NCI-H2029 (cell line): ENCODE results near the gene SHBG.

ENCODE experiments used
- DNase-seq: peaks from one replicate; lab custom pipeline; 2025; lab: John Stamatoyannopoulos, UW

SHBG gene

DNA sequence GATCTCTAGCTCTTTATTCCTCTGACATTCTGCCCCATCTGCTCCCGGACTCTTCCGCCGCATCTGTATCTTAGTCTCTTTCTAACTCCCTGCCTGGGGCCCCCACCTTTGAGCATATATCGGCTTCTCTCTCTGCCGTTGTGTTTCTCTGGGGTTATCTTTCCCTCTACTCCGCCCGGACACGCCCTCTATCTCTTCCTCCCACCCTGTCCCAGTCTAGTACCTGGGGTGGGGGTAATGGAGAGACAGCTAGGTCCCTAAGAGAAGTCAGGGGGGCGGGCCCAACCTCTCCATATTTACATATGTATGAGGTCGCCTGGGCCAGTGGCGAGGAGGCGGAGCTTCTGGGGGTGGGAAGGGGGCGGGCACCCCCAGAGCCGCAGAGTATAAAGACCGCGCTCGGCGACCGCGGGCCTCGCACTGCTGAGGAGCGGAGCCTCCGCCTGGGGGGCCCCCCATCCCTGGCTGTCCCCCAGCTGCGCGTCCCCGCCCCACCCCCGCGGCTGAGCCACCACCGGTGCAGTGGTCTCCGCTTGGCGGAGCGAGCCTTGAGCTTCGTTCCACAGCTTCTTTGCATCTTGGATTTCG is 20.7 kb downstream of the SHBG start, which contains the start of gene ATP1B2:
TSS of gene ATP1B2 (plus strand) at position 418 of the 588 bp plus-strand sequence. CDS start 593 bp downstream, outside the sequence.
- DNase-seq, result peak; percentile 25

DNA sequence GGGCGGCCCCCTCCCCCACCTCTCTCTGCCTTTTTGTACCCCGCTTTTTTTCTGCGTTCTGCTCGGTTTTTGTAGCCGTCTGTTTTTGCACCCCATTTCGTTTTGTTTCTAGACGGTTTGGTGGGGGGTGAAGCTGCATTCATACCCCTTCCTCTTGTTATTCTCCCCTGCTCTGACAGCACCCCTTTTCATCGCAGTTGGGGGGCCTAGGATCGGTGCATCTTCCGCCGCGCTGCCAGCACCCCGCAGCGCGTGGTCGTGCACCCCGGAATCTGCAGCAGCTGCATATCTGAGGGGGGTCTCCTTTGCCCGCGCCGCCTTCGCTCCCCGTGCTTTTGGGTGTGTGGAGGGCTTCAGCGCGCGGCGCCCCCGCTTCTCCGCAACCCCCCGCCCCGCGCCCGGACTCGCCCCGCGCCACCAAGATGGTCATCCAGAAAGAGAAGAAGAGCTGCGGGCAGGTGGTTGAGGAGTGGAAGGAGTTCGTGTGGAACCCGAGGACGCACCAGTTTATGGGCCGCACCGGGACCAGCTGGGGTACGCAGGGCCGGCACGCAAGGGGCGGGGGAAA is 21.2 kb downstream of the SHBG start:
- no peak for DNase-seq

GRCh38 chr17:7651665-7652387 is 21.9 kb downstream of the SHBG start:
- DNase-seq, result no peak

DNA sequence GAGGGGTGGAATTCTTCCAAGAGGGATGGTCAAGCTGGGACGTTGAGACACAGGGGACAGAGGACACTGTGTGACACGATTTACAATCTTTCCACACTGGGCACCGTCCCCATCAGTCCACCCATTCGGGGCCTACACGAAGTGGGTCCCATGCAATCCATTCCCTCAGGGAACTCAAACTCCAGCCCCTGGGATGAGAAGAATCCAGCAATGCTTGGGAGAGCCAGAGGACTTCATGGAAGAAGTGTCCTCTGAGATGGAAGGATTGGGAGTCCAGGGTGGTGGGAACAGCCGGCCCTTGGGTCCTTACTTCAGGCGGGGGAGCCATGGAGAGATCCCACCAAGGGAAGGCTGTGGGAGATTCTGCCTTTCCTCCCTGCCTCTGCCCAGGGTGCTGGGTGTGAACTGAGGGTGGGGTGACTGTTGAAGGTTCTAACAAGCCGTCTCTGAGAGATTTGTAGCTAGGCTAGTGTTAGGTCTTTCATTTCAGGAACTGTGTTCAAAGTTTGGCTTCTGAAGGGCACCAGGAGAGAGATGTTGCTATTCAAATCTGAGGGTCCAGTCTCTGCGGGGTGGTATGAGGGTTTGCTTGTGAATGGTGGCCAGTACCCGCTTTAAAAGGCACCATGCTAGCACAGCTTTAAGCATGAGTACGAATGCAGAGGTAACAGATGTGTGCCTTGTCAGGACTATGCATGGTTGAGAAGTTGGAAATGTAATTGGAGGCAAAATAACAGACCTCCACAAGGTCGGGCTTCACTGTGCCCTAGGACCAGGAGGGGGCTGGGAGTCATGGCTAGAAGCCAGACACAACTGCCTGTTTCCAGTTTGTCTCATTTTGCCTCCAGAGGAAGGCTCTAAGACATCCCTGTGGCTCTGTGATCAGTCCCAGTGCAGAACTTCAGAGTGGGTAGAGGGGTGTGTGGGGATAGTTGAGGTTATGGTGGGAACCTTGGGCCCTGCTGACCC is 22.7 kb downstream of the SHBG start:
- DNase-seq, result no peak

DNA sequence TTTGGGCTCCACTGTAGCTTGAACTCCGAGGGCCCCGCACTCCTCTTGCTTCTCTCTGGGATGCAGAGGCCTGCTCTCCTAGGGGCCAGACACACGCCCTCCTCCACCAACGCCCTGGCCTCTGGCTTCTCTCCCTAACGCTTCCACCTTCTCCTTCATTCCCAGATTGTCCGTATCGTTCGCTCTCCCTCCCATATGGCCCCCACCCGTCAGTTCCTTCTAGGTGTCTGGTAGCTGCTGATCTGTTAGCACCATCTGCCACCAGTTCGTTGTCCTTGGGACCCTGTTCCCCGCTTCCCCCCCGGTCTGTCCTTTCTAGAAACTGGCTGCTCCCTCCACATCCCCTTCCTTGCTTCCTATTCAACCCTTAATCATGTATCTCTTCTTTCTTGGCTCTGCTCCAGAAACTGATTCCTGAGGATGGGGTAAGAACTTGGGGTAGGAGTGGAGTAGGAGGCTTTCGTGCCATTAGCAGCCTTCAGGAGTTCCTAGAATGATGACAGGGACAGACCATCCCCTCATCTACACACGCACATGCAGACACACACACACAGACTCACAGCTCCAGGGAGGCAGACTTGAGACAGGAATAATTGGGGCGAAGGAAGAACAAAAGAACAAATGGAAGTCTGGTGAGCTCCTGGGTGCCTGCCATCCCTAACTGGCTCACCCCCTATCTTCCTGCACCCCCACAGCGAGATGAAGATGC is 25.1 kb downstream of the SHBG start:
- DNase-seq, result no peak

DNA sequence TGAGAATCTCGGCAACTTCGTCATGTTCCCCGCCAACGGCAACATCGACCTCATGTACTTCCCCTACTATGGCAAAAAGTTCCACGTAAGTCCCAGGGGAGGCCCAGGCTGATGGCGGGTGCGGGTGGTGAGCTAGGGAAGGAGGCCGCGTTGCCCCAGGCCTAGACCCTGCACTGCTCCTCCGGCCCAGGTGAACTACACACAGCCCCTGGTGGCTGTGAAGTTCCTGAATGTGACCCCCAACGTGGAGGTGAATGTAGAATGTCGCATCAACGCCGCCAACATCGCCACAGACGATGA is 25.6 kb downstream of the SHBG start:
- no peak for DNase-seq

- no peak for DNase-seq
These were observed 27.1 kb downstream of the SHBG start for GRCh38 chr17:7656958-7657609.

DNA sequence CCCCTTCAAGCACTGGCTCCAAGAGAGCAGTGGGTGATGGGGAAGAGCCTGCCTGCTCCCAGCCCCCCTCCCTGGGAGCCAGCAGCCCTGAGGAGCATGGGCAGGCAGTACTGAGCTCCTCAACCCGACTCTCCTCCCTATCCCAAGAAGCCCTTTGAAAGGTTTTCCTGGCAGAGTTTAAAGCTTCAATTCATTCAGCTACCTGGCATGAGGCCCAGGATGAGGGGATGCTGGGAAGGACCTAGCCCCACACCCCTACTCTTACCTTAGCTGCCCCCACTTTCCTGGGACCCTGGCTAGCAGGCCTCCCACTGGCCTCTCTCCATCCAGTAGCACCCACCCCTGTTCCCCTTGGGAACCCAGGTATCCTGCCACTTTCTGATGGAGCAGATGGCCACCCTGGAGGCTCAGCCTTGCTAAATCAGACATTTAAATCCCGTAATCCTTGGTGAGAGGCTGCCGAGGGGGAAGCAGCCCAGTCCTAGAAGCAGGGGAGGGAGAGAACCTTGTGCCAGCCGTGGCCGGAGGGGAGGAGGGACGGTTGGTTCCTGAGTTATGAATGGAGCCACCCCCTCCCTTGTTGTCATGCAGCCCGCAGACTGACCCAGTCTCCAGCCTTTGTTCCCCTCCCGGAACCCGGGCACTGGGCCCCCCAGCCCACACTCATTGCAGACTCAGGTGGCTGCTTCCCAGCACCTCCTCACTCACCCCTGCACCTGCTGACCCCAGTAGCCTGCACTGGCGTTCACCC is 37.9 kb downstream of the SHBG start:
- DNase-seq, result no peak

DNA sequence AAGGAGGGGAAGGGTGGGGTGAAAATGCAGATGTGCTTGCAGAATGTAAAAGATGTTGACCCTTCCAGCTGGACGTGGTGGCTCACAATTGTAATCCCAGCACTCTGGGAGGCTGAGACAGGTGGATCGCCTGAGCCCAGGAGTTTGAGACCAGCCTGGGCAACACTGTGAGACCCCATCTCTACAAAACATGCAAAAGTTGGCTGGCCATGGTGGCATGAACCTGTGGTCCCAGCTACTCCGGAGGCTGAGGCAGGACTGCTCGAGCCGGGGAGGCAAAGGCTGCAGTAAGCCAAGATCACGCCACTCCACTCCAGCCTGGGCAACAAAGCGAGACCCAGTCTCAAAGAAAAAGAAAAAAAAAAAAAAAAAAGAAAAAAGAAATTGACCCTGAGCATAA is 38.5 kb downstream of the SHBG start:
- no peak for DNase-seq

DNA sequence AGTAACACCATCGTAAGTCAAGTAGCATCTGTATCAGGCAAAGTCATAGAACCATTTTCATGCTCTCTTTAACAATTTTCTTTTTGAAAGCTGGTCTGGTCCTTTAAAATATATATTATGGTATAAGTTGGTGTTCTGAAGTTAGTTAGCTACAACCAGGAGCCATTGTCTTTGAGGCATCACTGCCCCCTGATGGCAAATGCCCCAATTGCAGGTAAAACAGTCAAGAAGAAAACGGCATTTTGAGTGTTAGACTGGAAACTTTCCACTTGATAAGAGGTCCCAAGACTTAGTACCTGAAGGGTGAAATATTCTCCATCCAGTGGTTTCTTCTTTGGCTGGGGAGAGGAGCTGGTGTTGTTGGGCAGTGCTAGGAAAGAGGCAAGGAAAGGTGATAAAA is 43.3 kb downstream of the SHBG start:
- no peak for DNase-seq

- DNase-seq, result no peak
These were observed 45.0 kb downstream of the SHBG start for GRCh38 chr17:7674934-7675333.

DNA sequence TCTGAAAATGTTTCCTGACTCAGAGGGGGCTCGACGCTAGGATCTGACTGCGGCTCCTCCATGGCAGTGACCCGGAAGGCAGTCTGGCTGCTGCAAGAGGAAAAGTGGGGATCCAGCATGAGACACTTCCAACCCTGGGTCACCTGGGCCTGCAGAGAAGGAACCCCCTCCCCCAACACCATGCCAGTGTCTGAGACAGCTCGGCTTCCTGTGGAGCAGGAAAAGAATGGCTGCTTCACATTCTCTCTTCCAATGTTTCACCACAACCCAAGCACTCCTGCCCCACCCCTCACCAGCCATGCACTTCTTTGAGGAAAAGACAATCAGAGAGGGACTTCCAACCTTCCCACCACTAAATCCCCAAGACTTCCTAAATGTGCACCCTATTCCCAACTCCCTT is 46.6 kb downstream of the SHBG start:
- DNase-seq, result no peak

- no peak for DNase-seq
These were observed 47.6 kb downstream of the SHBG start for GRCh38 chr17:7677388-7678067.
